ENCODE results near the gene SPATS2.

SPATS2 gene

DNA sequence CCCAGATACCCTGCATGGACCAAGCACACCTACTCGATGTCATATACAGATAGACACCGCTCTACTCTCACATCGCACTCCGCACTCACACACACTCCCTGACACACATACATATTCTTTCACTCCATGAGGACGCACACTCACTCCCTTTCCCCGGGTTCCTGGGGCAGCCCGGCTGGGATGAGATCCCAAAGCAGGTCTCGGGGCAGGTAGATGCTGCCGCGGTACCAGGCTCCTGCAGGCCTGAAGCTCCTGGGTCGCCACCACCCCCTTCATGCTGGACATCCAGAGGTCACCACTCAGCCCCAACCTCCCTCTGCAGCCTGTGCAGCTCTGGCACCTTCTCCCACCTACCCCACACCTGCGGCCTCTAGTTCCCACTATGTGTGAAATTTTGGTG is 32.6 kb upstream of the SPATS2 start:
- H3K9me3 ChIP-seq: no peaks in the 10 kb centered on the region
- H3K4me3 ChIP-seq: no peak overlapping the region
- DNase-seq: no peak
- no peaks in the 10 kb centered on the region for H3K36me3 ChIP-seq
- intact Hi-C loops (cut with DNase I; ENCODE audit: low total_unique reads): loop anchor here (5.0 kb wide), 1 partner anchor 42 kb away; no protein-coding TSS in a partner anchor
- peaks cover 5 to 87% of the 10 kb centered on the region in 2 donors for H3K27me3 ChIP-seq
- peaks cover 0 to 32% (median 14%) of the 10 kb centered on the region in 4 donors for H3K4me1 ChIP-seq
- no peak overlapping the region for H3K27ac ChIP-seq
- TF ChIP-seq, protein P1, sequence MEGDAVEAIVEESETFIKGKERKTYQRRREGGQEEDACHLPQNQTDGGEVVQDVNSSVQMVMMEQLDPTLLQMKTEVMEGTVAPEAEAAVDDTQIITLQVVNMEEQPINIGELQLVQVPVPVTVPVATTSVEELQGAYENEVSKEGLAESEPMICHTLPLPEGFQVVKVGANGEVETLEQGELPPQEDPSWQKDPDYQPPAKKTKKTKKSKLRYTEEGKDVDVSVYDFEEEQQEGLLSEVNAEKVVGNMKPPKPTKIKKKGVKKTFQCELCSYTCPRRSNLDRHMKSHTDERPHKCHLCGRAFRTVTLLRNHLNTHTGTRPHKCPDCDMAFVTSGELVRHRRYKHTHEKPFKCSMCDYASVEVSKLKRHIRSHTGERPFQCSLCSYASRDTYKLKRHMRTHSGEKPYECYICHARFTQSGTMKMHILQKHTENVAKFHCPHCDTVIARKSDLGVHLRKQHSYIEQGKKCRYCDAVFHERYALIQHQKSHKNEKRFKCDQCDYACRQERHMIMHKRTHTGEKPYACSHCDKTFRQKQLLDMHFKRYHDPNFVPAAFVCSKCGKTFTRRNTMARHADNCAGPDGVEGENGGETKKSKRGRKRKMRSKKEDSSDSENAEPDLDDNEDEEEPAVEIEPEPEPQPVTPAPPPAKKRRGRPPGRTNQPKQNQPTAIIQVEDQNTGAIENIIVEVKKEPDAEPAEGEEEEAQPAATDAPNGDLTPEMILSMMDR (IDR thresholded peaks at IDR 0.05): no peak

DNA sequence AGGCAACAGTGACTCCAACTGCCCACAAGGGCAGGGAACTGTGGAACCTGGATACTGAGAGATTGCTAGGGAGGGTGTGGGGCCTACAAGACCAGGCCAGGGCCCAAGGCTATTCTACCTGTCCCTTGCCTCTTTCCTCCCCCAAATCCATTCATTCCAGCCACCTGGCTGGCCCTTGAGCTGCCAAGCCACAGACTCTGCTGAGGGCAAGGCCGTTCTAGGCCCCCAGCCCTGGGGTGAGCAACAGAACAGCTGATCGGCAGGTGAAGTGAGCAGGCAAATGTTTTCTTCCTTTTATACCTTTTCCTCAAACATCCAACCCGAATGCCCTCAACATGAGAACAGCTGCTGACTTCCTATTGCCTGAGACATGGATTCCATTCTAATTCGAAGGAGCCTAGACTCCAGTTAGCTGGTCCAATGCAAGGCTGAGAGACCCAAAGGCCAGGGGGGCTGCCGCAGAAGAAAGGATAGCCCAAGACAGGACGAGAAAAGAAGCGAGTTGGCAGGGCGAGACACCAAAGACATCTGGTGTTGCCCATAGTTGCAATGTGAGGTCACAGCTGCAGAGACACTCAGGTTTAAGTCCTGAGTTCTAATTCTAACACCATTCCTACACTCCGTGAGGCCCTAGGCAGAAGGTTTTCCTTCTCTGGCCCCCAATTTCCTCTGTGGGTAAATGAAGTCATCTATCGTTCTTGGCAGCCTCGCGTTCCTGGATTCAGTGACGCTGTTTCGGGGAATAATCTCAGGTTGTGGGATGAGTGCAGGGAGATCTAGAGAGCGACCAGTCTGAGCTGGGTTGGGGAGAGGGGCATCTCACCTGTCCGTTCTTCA is 31.9 kb upstream of the SPATS2 start:
- Histone ChIP-seq H3K4me1 (peaks cover 0 to 32% (median 14%) of the 10 kb centered on the region in 4 donors), H3K36me3 (no peaks in the 10 kb centered on the region), H3K27ac (no peak overlapping the region), H3K27me3 (peaks cover 5 to 86% of the 10 kb centered on the region in 2 donors), H3K4me3 (no peak overlapping the region), H3K9me3 (no peaks in the 10 kb centered on the region)
- DNase-seq: no peak
- intact Hi-C loops (cut with DNase I; ENCODE audit: low total_unique reads): loop anchor here (5.0 kb wide), 1 partner anchor 43 kb away; no protein-coding TSS in a partner anchor
- TF ChIP-seq, protein P1 (IDR thresholded peaks at IDR 0.05): no peak

DNA sequence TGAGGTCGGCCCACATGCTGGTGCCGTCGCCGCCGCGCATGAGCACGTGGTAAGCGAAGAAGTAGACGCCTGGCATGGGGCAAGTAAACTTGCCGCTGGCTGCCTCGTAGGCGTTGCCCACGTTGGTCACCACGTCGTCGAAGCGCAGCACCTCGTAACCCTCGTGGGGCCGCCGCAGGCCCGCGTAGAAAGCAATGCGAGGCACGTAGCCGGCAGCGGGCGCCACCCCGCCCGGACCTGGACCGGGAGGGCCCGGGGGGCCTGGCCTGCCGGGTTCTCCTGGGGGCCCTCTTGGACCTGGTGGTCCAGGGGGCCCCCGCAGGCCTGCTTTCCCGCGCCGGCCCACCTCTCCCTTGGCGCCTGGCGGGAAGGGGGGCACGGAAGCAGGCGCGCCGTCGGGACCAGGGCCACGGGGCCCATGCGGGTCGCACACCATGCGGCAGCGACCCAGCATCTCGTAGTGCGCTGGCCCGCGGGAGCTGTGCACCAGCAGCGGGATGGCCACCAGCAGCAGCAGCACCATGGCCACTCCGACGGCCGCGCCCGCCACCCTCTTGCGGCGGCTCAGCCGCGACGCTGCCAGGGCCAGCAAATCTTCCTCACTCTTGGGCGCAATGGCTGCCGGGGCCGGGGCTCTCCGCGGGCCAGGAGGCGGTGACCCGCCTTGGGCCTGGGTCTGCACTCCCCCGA is 31.2 kb upstream of the SPATS2 start:
- intact Hi-C loops (cut with DNase I; ENCODE audit: low total_unique reads): loop anchor here (5.0 kb wide), 1 partner anchor 44 kb away; no protein-coding TSS in a partner anchor
- TF ChIP-seq, protein P1 (IDR thresholded peaks at IDR 0.05): no peak
- no peaks in the 10 kb centered on the region for H3K9me3 ChIP-seq
- DNase-seq: no peak
- H3K27me3 ChIP-seq: peaks cover 5 to 78% of the 10 kb centered on the region in 2 donors
- H3K27ac ChIP-seq: no peak overlapping the region
- H3K36me3 ChIP-seq: no peaks in the 10 kb centered on the region
- H3K4me3 ChIP-seq: no peak overlapping the region
- H3K4me1 ChIP-seq: peaks cover 0 to 32% (median 14%) of the 10 kb centered on the region in 4 donors

DNA sequence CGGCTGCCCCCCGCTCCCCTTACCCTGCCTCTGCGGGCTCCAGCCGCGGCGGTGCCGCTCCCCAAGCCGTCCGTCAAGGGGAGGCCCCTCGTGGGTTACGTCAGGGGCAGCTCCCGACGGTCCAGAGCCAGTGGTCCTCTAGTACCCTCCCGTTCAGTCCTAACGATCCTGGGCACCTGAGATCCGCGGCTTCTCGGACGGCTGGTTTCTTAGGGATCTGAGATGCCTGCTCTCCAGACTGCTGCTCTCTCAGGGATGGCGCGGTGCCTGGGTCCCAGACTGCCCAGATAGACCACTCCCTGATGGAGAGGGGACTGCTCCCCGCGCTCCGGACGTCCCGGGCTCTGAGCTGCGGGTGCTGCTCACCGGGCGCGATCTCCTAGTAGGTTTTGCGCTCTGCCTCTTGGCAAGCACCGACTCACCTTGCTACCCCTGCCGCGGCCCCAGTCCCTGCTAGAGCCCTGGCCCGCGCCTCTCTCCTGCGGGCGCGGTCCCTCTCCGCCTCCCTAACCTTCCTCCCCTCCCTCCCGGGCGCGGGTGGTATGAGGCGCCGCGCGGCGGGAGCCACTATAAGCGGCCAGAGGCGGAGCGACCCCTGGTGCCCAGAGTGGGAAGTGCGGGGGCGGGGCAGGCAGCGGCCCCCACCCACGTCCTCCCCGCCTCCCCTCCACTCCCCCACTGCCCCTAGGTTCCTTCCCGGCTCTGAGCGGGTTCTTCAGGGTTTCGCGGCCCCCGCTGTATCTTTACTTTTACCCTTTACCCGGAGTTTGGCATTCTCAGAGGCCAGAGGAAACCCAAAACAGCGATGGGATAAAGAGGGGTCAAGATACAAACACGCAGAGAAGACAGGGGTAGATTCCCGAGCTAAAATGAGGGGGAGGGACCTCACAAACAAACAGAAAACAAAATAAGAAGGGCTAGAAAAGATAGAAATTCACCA is 30.3 kb upstream of the SPATS2 start, which contains the start of gene C1QL4:
TSS of gene C1QL4 (minus strand) at position 544 of the 940 bp plus-strand sequence. CDS start 711 bp downstream, outside the sequence.
- intact Hi-C loops (cut with DNase I; ENCODE audit: low total_unique reads): loop anchor here (5.0 kb wide), 1 partner anchor 45 kb away; no protein-coding TSS in a partner anchor
- H3K36me3 ChIP-seq: no peaks in the 10 kb centered on the region
- H3K9me3 ChIP-seq: no peaks in the 10 kb centered on the region
- DNase-seq: peak; percentile 76 to 84
- TF ChIP-seq, protein P1 (IDR thresholded peaks at IDR 0.05): peak; percentile 65 to 99
- no peak within 1 kb of the TSS for H3K27ac ChIP-seq
- peaks cover 0 to 26% (median 11%) of the 10 kb centered on the region in 4 donors for H3K4me1 ChIP-seq
- H3K4me3 ChIP-seq: peak within 1 kb of the TSS; percentile 23 to 42
- peaks cover 5 to 78% of the 10 kb centered on the region in 2 donors for H3K27me3 ChIP-seq
